Measurements from ENCODE around the gene SEMA5A. TPM values are rescaled to one million over a fixed set of nuclear protein-coding genes. Genes with fewer than 3 reads are reported as not detected.

Gene SEMA5A
- total and polyA plus RNA-seq, 2 of the 13 experiments (the other 11 are each of a cell fraction or from before 2014, with no cell fraction given): 0.01 TPM; not detected in 1

GRCh38 chr5:9470410-9470809, 75.5 kb downstream of the SEMA5A start:
- TF ChIP-seq, protein P1, sequence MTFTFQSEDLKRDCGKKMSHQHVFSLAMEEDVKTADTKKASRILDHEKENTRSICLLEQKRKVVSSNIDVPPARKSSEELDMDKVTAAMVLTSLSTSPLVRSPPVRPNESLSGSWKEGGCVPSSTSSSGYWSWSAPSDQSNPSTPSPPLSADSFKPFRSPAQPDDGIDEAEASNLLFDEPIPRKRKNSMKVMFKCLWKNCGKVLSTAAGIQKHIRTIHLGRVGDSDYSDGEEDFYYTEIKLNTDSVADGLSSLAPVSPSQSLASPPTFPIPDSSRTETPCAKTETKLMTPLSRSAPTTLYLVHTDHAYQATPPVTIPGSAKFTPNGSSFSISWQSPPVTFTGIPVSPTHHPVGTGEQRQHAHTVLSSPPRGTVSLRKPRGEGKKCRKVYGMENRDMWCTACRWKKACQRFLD (CRISPR knock-in tag; IDR thresholded peaks at IDR 0.05; ENCODE audit: borderline replicate concordance): no peak
- no peak for TF ChIP-seq STAG1 (CRISPR knock-in tag; IDR thresholded peaks at IDR 0.05)
- in situ Hi-C loops (cut with HindIII; ENCODE audit: extremely low pct_ligation_motif_present, low pct_unique_long_range_greater_than_20kb): no loop called here
- Histone ChIP-seq H4K20me1 (ENCODE audit: insufficient read depth, low read length) (no peaks in the 10 kb centered on the region), H2AFZ (ENCODE audit: low read length) (no peak overlapping the region), H3K9ac (ENCODE audit: insufficient read depth, low read depth, low read length) (no peak overlapping the region), H3K36me3 (replicated peaks in 1 of 2; ENCODE audit: control insufficient read depth in 1 of 2, insufficient read depth in 2 of 2, low read length in 2 of 2) (no peaks in the 10 kb centered on the region), H3K79me2 (ENCODE audit: insufficient read depth, low read length) (no peaks in the 10 kb centered on the region), H3K27me3 (ENCODE audit: control insufficient read depth in 1 of 2, insufficient read depth in 2 of 2, low read length in 2 of 2) (no peaks in the 10 kb centered on the region; a peak in 1 of 5 replicates), H3K4me3 (replicated peaks in 1 of 3; ENCODE audit: insufficient read depth in 1 of 3, low read depth in 2 of 3, low read length in 3 of 3) (no peak overlapping the region), H3K9me3 (ENCODE audit: low read length) (0 out of 2 replicates have a peak, but pooled peaks cover 3% of the 10 kb centered on the region), H3K27ac (ENCODE audit: extremely low read length, insufficient read depth, low read length) (no peak overlapping the region), H3K4me1 (ENCODE audit: insufficient read depth, low read length) (no peaks in the 10 kb centered on the region), H3K4me2 (ENCODE audit: low read depth, low read length) (no peak overlapping the region)
- 6% methylated on average over 1 of the region's 1 CpG for WGBS (ENCODE audit: low lambda C conversion rate)
- CTCF ChIA-PET (ENCODE audit: low intra/inter-chr PET ratio, low total read pairs): no interaction called here
- ATAC-seq (no peak), FAIRE-seq (no peak), DNase-seq (ENCODE audit: low spot score) (no peak)
- intact Hi-C loops (cut with micrococcal nuclease; ENCODE audit: unreplicated experiment): no loop called here
- POLR2A ChIA-PET: no interaction called here
- no TSS peak for BruUV-seq (replicated peaks)

DNA sequence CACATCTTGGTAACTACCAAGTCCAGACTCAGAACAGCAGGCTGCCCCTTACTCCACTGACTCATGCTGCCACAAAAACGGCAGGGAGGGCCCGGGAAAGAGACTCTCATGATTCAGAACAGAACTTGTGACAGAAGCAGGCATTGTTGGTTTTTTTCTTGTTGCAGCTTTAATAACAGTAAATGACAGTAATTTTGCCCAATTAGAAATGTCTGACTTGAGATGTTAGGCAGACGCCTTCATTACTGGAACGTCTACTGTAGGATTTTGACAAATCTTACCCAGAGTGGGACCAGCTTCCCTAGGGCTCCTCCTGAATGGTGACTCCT, 77.9 kb downstream of the SEMA5A start:
- Histone ChIP-seq H3K9me3 (ENCODE audit: low read length) (no peaks in the 10 kb centered on the region), H3K9ac (ENCODE audit: insufficient read depth, low read depth, low read length) (no peak overlapping the region), H3K36me3 (replicated peaks in 1 of 2; ENCODE audit: control insufficient read depth in 1 of 2, insufficient read depth in 2 of 2, low read length in 2 of 2) (no peaks in the 10 kb centered on the region), H3K4me3 (replicated peaks in 1 of 3; ENCODE audit: insufficient read depth in 1 of 3, low read depth in 2 of 3, low read length in 3 of 3) (no peak overlapping the region), H3K27me3 (ENCODE audit: control insufficient read depth in 1 of 2, insufficient read depth in 2 of 2, low read length in 2 of 2) (no peaks in the 10 kb centered on the region; a peak in 1 of 5 replicates), H3K4me1 (ENCODE audit: insufficient read depth, low read length) (no peaks in the 10 kb centered on the region), H3K79me2 (ENCODE audit: insufficient read depth, low read length) (no peaks in the 10 kb centered on the region), H4K20me1 (ENCODE audit: insufficient read depth, low read length) (no peaks in the 10 kb centered on the region), H3K4me2 (ENCODE audit: low read depth, low read length) (no peak overlapping the region), H2AFZ (ENCODE audit: low read length) (no peak overlapping the region), H3K27ac (ENCODE audit: extremely low read length, insufficient read depth, low read length) (no peak overlapping the region)
- DNase-seq (ENCODE audit: low spot score) (no peak), FAIRE-seq (no peak), ATAC-seq (no peak)
- in situ Hi-C loops (cut with HindIII; ENCODE audit: extremely low pct_ligation_motif_present, low pct_unique_long_range_greater_than_20kb) (no loop called here), intact Hi-C loops (cut with micrococcal nuclease; ENCODE audit: unreplicated experiment) (no loop called here)
- BruUV-seq (replicated peaks): no TSS peak
- 7% methylated on average over 4 of the region's 4 CpGs for WGBS (ENCODE audit: low lambda C conversion rate)
- POLR2A ChIA-PET: no interaction called here
- CTCF ChIA-PET (ENCODE audit: low intra/inter-chr PET ratio, low total read pairs): no interaction called here
- TF ChIP-seq ZFP36 (IDR thresholded peaks at IDR 0.05; ENCODE audit: borderline replicate concordance, low read depth, low read length, partially characterized antibody): no peak
- TF ChIP-seq CENPT (CRISPR knock-in tag; IDR thresholded peaks at IDR 0.05; ENCODE audit: low read depth): no peak
- TF ChIP-seq HES4 (CRISPR knock-in tag; IDR thresholded peaks at IDR 0.05; ENCODE audit: borderline replicate concordance): no peak
- TF ChIP-seq PBX2 (CRISPR knock-in tag; IDR thresholded peaks at IDR 0.05): no peak
- no peak for TF ChIP-seq ZNF552 (CRISPR knock-in tag; IDR thresholded peaks at IDR 0.05; ENCODE audit: borderline replicate concordance)
- TF ChIP-seq ZNF746 (CRISPR knock-in tag; IDR thresholded peaks at IDR 0.05): no peak
- TF ChIP-seq PAX8 (CRISPR knock-in tag; IDR thresholded peaks at IDR 0.05; ENCODE audit: borderline replicate concordance): no peak
- TF ChIP-seq, protein P2, sequence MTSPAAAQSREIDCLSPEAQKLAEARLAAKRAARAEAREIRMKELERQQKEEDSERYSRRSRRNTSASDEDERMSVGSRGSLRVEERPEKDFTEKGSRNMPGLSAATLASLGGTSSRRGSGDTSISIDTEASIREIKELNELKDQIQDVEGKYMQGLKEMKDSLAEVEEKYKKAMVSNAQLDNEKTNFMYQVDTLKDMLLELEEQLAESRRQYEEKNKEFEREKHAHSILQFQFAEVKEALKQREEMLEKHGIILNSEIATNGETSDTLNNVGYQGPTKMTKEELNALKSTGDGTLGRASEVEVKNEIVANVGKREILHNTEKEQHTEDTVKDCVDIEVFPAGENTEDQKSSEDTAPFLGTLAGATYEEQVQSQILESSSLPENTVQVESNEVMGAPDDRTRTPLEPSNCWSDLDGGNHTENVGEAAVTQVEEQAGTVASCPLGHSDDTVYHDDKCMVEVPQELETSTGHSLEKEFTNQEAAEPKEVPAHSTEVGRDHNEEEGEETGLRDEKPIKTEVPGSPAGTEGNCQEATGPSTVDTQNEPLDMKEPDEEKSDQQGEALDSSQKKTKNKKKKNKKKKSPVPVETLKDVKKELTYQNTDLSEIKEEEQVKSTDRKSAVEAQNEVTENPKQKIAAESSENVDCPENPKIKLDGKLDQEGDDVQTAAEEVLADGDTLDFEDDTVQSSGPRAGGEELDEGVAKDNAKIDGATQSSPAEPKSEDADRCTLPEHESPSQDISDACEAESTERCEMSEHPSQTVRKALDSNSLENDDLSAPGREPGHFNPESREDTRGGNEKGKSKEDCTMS (CRISPR knock-in tag; conservative IDR thresholded peaks at IDR 0.05): no peak
- TF ChIP-seq ZNF766 (CRISPR knock-in tag; IDR thresholded peaks at IDR 0.05; ENCODE audit: borderline replicate concordance): no peak
- TF ChIP-seq ZNF354B (CRISPR knock-in tag; IDR thresholded peaks at IDR 0.05): no peak
- no peak for TF ChIP-seq TGIF2 (CRISPR knock-in tag; IDR thresholded peaks at IDR 0.05)
- no peak for TF ChIP-seq MTERF4 (CRISPR knock-in tag; IDR thresholded peaks at IDR 0.05)
